ENCODE results near the gene ERBB4. TPM values are rescaled to one million over a fixed set of nuclear protein-coding genes. Genes with fewer than 3 reads are reported as not detected.

Gene ERBB4
- total RNA-seq, 1 donor from 2014 or later: 25.3 TPM

DNA sequence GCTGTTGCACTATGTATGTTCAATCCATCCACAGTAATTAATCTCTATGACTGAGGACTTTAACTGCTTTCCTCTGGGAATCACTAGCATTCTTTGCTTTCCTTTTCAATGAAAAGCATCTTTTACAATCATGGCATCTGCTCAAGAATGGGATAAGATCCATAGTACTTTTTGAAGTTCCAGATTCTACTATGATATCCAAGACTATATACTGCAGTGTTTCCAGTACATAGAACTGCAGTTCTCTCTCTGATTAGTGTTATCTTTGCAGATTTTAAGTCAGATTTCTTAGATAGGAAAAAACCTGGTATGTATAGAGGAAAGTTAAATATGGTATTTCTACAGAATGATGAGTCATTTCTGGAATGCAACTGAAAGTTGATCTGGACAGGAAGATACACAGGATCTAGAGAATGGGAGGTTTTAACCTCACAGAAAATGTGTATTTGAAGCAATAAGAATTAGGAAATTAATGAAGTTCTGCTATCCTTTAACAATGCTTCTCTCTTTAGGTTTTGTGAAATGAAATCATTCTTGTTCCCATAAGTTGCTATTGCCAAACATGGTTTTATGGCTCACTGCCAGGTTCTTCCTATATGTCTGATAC is 670.7 kb downstream of the ERBB4 start:
- Histone ChIP-seq H3K36me3 (no peaks in the 10 kb centered on the region), H3K4me1 (no peaks in the 10 kb centered on the region), H3K4me3 (no peak overlapping the region), H3K9me3 (no peaks in the 10 kb centered on the region), H3K27me3 (ENCODE audit: low read depth) (no peaks in the 10 kb centered on the region), H3K27ac (no peak overlapping the region)
- intact Hi-C loops (cut with DNase I): no loop called here
- DNase-seq: no peak
- no peak for TF ChIP-seq CTCF (IDR thresholded peaks at IDR 0.05)
- no peak for ATAC-seq

- DNase-seq (no peak), ATAC-seq (no peak)
- Histone ChIP-seq H3K27me3 (ENCODE audit: low read depth) (no peaks in the 10 kb centered on the region), H3K27ac (no peak overlapping the region), H3K9me3 (no peaks in the 10 kb centered on the region), H3K4me1 (no peaks in the 10 kb centered on the region), H3K4me3 (no peak overlapping the region), H3K36me3 (no peaks in the 10 kb centered on the region)
- intact Hi-C loops (cut with DNase I): no loop called here
- no peak for TF ChIP-seq CTCF (IDR thresholded peaks at IDR 0.05)
These were observed 674.3 kb downstream of the ERBB4 start for GRCh38 chr2:211864328-211864727.

- H3K4me1 ChIP-seq: no peaks in the 10 kb centered on the region
- no peak for TF ChIP-seq CTCF (IDR thresholded peaks at IDR 0.05)
- H3K27ac ChIP-seq: no peak overlapping the region
- no peaks in the 10 kb centered on the region for H3K9me3 ChIP-seq
- ATAC-seq: no peak
- H3K36me3 ChIP-seq: no peaks in the 10 kb centered on the region
- no peaks in the 10 kb centered on the region for H3K27me3 ChIP-seq (ENCODE audit: low read depth)
- no peak overlapping the region for H3K4me3 ChIP-seq
- intact Hi-C loops (cut with DNase I): no loop called here
- DNase-seq: no peak
These were observed 678.4 kb downstream of the ERBB4 start for GRCh38 chr2:211860224-211860623.

- Histone ChIP-seq H3K4me1 (no peaks in the 10 kb centered on the region), H3K36me3 (no peaks in the 10 kb centered on the region), H3K9me3 (no peaks in the 10 kb centered on the region), H3K27me3 (ENCODE audit: low read depth) (no peaks in the 10 kb centered on the region), H3K27ac (no peak overlapping the region), H3K4me3 (no peak overlapping the region)
- intact Hi-C loops (cut with DNase I): no loop called here
- TF ChIP-seq CTCF (IDR thresholded peaks at IDR 0.05): no peak
- no peak for DNase-seq
- ATAC-seq: no peak
These were observed 683.8 kb downstream of the ERBB4 start for GRCh38 chr2:211854832-211855231.

DNA sequence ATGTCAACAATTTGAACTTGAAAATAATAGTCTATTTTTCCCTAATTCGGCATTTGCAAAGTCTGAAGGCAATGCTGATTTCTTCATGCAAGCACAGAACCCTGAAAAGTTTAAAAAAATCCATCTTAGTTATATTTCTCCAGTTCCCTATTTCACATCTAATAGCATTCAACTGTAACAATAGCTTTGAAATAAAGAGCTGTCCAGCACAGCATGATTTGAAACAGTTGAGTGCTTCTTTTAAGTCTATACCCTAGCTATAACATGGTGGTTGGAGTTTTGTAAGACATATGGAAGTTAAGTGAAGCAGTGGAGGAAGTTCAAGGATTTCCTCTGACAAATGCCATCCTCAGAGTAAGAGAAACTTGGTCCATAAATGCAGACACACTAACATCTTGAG is 691.9 kb downstream of the ERBB4 start:
- no peak overlapping the region for H3K27ac ChIP-seq
- DNase-seq: no peak
- ATAC-seq: no peak
- no peaks in the 10 kb centered on the region for H3K36me3 ChIP-seq
- no peaks in the 10 kb centered on the region for H3K9me3 ChIP-seq
- H3K4me1 ChIP-seq: no peaks in the 10 kb centered on the region
- H3K4me3 ChIP-seq: no peak overlapping the region
- intact Hi-C loops (cut with DNase I): no loop called here
- H3K27me3 ChIP-seq (ENCODE audit: low read depth): no peaks in the 10 kb centered on the region
- TF ChIP-seq CTCF (IDR thresholded peaks at IDR 0.05): no peak

DNA sequence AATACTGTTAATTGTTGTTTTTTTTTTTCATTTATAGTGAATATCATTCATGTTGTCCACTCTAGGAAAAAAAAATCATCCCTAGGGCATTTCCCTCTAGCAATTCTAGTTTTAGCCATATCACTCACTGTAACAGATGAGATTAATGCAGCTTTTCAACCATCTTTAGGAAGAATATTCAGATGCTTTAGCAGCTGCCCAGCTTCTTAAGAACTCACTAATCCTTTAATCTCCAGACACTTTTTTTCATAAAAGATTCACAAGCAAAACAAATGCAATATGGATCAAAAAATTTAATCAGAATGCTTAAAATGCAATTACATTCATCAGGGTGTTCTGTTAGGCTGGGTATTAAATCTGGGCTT is 692.6 kb downstream of the ERBB4 start:
- Histone ChIP-seq H3K4me3 (no peak overlapping the region), H3K9me3 (no peaks in the 10 kb centered on the region), H3K27me3 (ENCODE audit: low read depth) (no peaks in the 10 kb centered on the region), H3K4me1 (no peaks in the 10 kb centered on the region), H3K27ac (no peak overlapping the region), H3K36me3 (no peaks in the 10 kb centered on the region)
- intact Hi-C loops (cut with DNase I): no loop called here
- TF ChIP-seq CTCF (IDR thresholded peaks at IDR 0.05): no peak
- ATAC-seq (no peak), DNase-seq (no peak)
